H1 (cell line): ENCODE measurements around the gene GNAI2. TPM values are rescaled to one million over a fixed set of nuclear protein-coding genes. Genes with fewer than 3 reads are reported as not detected.
A peak's percentile ranks its signal among the peaks of the same experiment; 100 is the strongest.

Experiments used
- CTCF ChIA-PET: fragments of 300-600 bp; sonication (Branson Sonifier 250); formaldehyde crosslinking; loops from one replicate; lab custom pipeline; 2021; ENCODE audit not compliant: partially characterized antibody; lab: Charles Lee
- POLR2A ChIA-PET: fragments of 300-600 bp; sonication (Branson Sonifier 250); formaldehyde crosslinking; loops from one replicate; lab custom pipeline; 2021; ENCODE audit warnings: inconsistent platforms; ENCODE audit not compliant: partially characterized antibody; lab: Charles Lee
- DNase-seq, 2 experiments: peaks; one replicate each; pipeline versions ENCODE4 v3.0.0 to v3.0.0-alpha.2; 2010 to 2022; ENCODE audit warnings: low spot score in 2 of 2, low read depth in 1 of 2, mixed read lengths in 1 of 2
- FAIRE-seq: peaks from 2 replicates; lab custom pipeline; 2011; peaks lifted over from hg19 to GRCh38; lab: Jason Lieb, UNC
- H2AFZ ChIP-seq: 2 replicates; pipeline ENCODE4 v1.8.1; 2012; ENCODE audit warnings: low read length, inconsistent platforms
- H2AK5ac ChIP-seq: 2 replicates; pipeline ENCODE4 v1.6.1; 2013; ENCODE audit warnings: low read depth, low read length
- H2BK120ac ChIP-seq: replicated peaks from 2 replicates; pipeline ENCODE3; 2013; ENCODE audit warnings: low read depth, low read length, inconsistent platforms
- H2BK12ac ChIP-seq: 2 replicates; pipeline ENCODE4 v1.6.1; 2013; ENCODE audit warnings: low read depth, low read length
- H2BK15ac ChIP-seq: 2 replicates; pipeline ENCODE4 v1.6.1; 2013; ENCODE audit warnings: low read length
- H2BK20ac ChIP-seq: 2 replicates; pipeline ENCODE4 v1.6.1; 2013; ENCODE audit warnings: low read length
- H2BK5ac ChIP-seq: 2 replicates; pipeline ENCODE4 v1.6.1; 2013; ENCODE audit warnings: low read depth, low read length
- H3K14ac ChIP-seq: 2 replicates; pipeline ENCODE4 v1.6.1; 2013; ENCODE audit warnings: inconsistent platforms; ENCODE audit not compliant: insufficient read length
- H3K18ac ChIP-seq: 2 replicates; pipeline ENCODE4 v1.6.1; 2013; ENCODE audit warnings: low read length; ENCODE audit errors: extremely low read depth
- H3K23ac ChIP-seq: 2 replicates; pipeline ENCODE4 v1.6.1; 2013; ENCODE audit warnings: inconsistent platforms; ENCODE audit not compliant: insufficient read length
- H3K23me2 ChIP-seq: 2 replicates; pipeline ENCODE4 v1.6.1; 2013; ENCODE audit warnings: low read depth, low read length
- H3K27ac ChIP-seq: 2 replicates; pipeline ENCODE4 v1.6.1; 2011; ENCODE audit warnings: low read depth, low read length, inconsistent platforms
- H3K27me3 ChIP-seq, 4 experiments: replicated peaks in 1 of 4; 1 replicate in 1 of 4; 2 replicates in 3 of 4; pipeline versions ENCODE4 v1.6.1 to v1.8.1; 2011 to 2013; ENCODE audit warnings: low read length in 3 of 4, mild to moderate bottlenecking in 3 of 4, inconsistent platforms in 2 of 4, mixed read lengths in 2 of 4, moderate library complexity in 1 of 4; ENCODE audit not compliant: control insufficient read depth in 3 of 4, insufficient read depth in 3 of 4; ENCODE audit errors: extremely low read depth in 1 of 4
- H3K36me3 ChIP-seq, 4 experiments: 2 replicates each; pipeline versions ENCODE4 v1.6.1 to v1.8.1; 2011 to 2013; ENCODE audit warnings: mild to moderate bottlenecking in 4 of 4, low read length in 3 of 4, moderate library complexity in 2 of 4, control low read depth in 1 of 4, inconsistent platforms in 1 of 4; ENCODE audit not compliant: insufficient read depth in 4 of 4, control insufficient read depth in 2 of 4
- H3K4ac ChIP-seq: replicated peaks from 2 replicates; pipeline ENCODE3; 2013; ENCODE audit warnings: low read length, low read depth, mixed read lengths, inconsistent platforms; ENCODE audit not compliant: insufficient read length
- H3K4me1 ChIP-seq, 4 experiments: replicated peaks in 1 of 4; 1 replicate in 1 of 4; 2 replicates in 3 of 4; pipeline versions ENCODE4 v1.6.1 to v1.8.1; 2011 to 2013; ENCODE audit warnings: low read length in 3 of 4, inconsistent platforms in 2 of 4, mixed read lengths in 1 of 4; ENCODE audit not compliant: insufficient read depth in 4 of 4, control insufficient read depth in 3 of 4
- H3K4me2 ChIP-seq, 2 experiments: 2 replicates each; pipeline versions ENCODE4 v1.6.1 to v1.8.1; 2011 to 2013; ENCODE audit warnings: low read depth in 2 of 2, low read length in 2 of 2, control low read depth in 1 of 2, inconsistent platforms in 1 of 2, mild to moderate bottlenecking in 1 of 2; ENCODE audit not compliant: insufficient read depth in 1 of 2
- H3K4me3 ChIP-seq, 4 experiments: fragments of 200-600, 300-600 bp in 1 of 4; sonication (generic), shearing (Covaris generic), sonication (Bioruptor Twin) in 1 of 4; 2 replicates each; pipeline versions ENCODE4 v1.5.1 to v1.8.1; 2011 to 2016; ENCODE audit warnings: low read length in 4 of 4, low read depth in 3 of 4, control low read depth in 2 of 4, inconsistent platforms in 2 of 4, mild to moderate bottlenecking in 2 of 4, mixed read lengths in 1 of 4, moderate library complexity in 1 of 4; ENCODE audit not compliant: insufficient read depth in 2 of 4; ENCODE audit errors: extremely low read depth in 1 of 4
- H3K56ac ChIP-seq: replicated peaks from 2 replicates; pipeline ENCODE3; 2013; ENCODE audit warnings: low read depth, mild to moderate bottlenecking, mixed read lengths, low read length, inconsistent platforms; ENCODE audit not compliant: insufficient read length
- H3K79me1 ChIP-seq: 2 replicates; pipeline ENCODE4 v1.6.1; 2013; ENCODE audit warnings: low read depth, low read length, control low read depth
- H3K79me2 ChIP-seq, 2 experiments: 2 replicates each; pipeline versions ENCODE4 v1.6.1 to v1.8.1; 2012 to 2013; ENCODE audit warnings: low read length in 2 of 2, mild to moderate bottlenecking in 2 of 2, inconsistent platforms in 1 of 2; ENCODE audit not compliant: insufficient read depth in 2 of 2, control insufficient read depth in 1 of 2
- H3K9ac ChIP-seq, 4 experiments: replicated peaks in 1 of 4; 1 replicate in 1 of 4; 2 replicates in 3 of 4; pipeline versions ENCODE4 v1.6.1 to v1.8.1; 2011 to 2013; ENCODE audit warnings: low read depth in 3 of 4, low read length in 3 of 4, control low read depth in 2 of 4, mild to moderate bottlenecking in 2 of 4, moderate library complexity in 2 of 4, inconsistent platforms in 1 of 4; ENCODE audit errors: extremely low read depth in 1 of 4
- H3K9me3 ChIP-seq, 2 experiments: 2 replicates each; pipeline versions ENCODE4 v1.6.1 to v1.8.1; 2012 to 2013; ENCODE audit warnings: mild to moderate bottlenecking in 2 of 2, moderate library complexity in 2 of 2, control low read depth in 1 of 2, inconsistent platforms in 1 of 2, low read depth in 1 of 2, low read length in 1 of 2, mixed read lengths in 1 of 2; ENCODE audit not compliant: insufficient read depth in 2 of 2
- H4K20me1 ChIP-seq, 2 experiments: replicated peaks in 1 of 2; 2 replicates each; pipeline versions ENCODE3 to v1.8.1; 2011 to 2013; ENCODE audit warnings: inconsistent platforms in 2 of 2, low read length in 2 of 2, mild to moderate bottlenecking in 1 of 2; ENCODE audit not compliant: insufficient read depth in 2 of 2, control insufficient read depth in 1 of 2
- H4K5ac ChIP-seq: 2 replicates; pipeline ENCODE4 v1.6.1; 2013; ENCODE audit warnings: low read length, low read depth, mixed read lengths, inconsistent platforms; ENCODE audit not compliant: insufficient read length
- H4K8ac ChIP-seq: 2 replicates; pipeline ENCODE4 v1.8.0; 2013; ENCODE audit warnings: mild to moderate bottlenecking, moderate library complexity, low read length, inconsistent platforms; ENCODE audit not compliant: insufficient read depth; ENCODE audit errors: extremely low read depth
- H4K91ac ChIP-seq: replicated peaks from 2 replicates; pipeline ENCODE3; 2013; ENCODE audit warnings: low read length, mixed read lengths, inconsistent platforms; ENCODE audit not compliant: insufficient read length
- BCL11A ChIP-seq, 2 experiments: IDR thresholded peaks; one replicate each; pipeline ENCODE4 v1.6.1; 2011; ENCODE audit warnings: low read depth in 2 of 2, low read length in 2 of 2, mild to moderate bottlenecking in 2 of 2
- CBX5 ChIP-seq: fragments of 300-800, 300-1000 bp; sonication (generic); IDR thresholded peaks from 2 replicates; pipeline ENCODE4 v1.7.1; 2016; ENCODE audit warnings: antibody characterized with exemption, low read length, low read depth
- E2F6 ChIP-seq: IDR thresholded peaks from 2 replicates; pipeline ENCODE4 v1.6.1; 2012; ENCODE audit warnings: inconsistent platforms
- EGR1 ChIP-seq: IDR thresholded peaks from 2 replicates; pipeline ENCODE4 v1.6.1; 2011; ENCODE audit warnings: low read depth, low read length, borderline replicate concordance
- MAX ChIP-seq: IDR thresholded peaks from 2 replicates; pipeline ENCODE4 v1.6.1; 2012; ENCODE audit warnings: inconsistent platforms
- RAD21 ChIP-seq, 2 experiments: IDR thresholded peaks in 1 of 2; conservative IDR thresholded peaks in 1 of 2; 2 replicates each; pipeline ENCODE4 v1.6.1; 2011; ENCODE audit warnings: low read depth in 2 of 2, low read length in 2 of 2, improper control_type of control experiment in 1 of 2, inconsistent platforms in 1 of 2, mild to moderate bottlenecking in 1 of 2, moderate library complexity in 1 of 2
- RBBP5 ChIP-seq: IDR thresholded peaks from 2 replicates; pipeline ENCODE4 v1.7.1; 2012; ENCODE audit warnings: low read depth, mild to moderate bottlenecking, inconsistent platforms, low read length, moderate library complexity, borderline replicate concordance
- SIRT6 ChIP-seq: IDR thresholded peaks from one replicate; pipeline ENCODE4 v1.7.1; 2012; ENCODE audit warnings: low read length, inconsistent platforms
- TAF1 ChIP-seq: IDR thresholded peaks from 2 replicates; pipeline ENCODE4 v1.6.1; 2011; ENCODE audit warnings: mild to moderate bottlenecking, low read depth, low read length
- WGBS, 2 experiments: shearing (Covaris generic) in 1 of 2; methylation state at CpG; one replicate each; pipeline versions ENCODE4 v1.1.6 to v1.1.7; 2013 to 2015; ENCODE audit warnings: low lambda C conversion rate in 2 of 2, mixed read lengths in 2 of 2, inconsistent platforms in 1 of 2, low coverage in 1 of 2, missing lambda C conversion rate in 1 of 2; ENCODE audit not compliant: insufficient replicate concordance in 2 of 2, insufficient coverage in 1 of 2, insufficient read length in 1 of 2; ENCODE audit errors: extremely low coverage in 1 of 2, missing lambda C conversion rate in 1 of 2; 5-methylcytosine and 5-hydroxymethylcytosine counted together
- polyA plus RNA-seq, 7 experiments: library from polyadenylated mRNA; depleted of rRNA in 3 of 7; stranded (reverse) in 5 of 7; unstranded in 2 of 7; fragments of >200 nt in 5 of 7; fragments of 200-250 nt in 2 of 7; gene quantifications; 1 replicate in 5 of 7; 2 replicates in 1 of 7; 4 replicates in 1 of 7; pipeline versions ENCODE4 v1.2.1 to v1.2.3, GENCODE V29; 2011 to 2013; ENCODE audit warnings: missing spikeins in 2 of 7, mixed read lengths in 2 of 7
- total RNA-seq: library from RNA; stranded (reverse); fragmentation: NEBNext Ultra II Directional; extraction: Animal tissue kit (Norgen Biotek cat#: 25700); gene quantifications from 2 replicates; pipeline ENCODE4 v1.2.1, GENCODE V29; 2021

GNAI2 gene
- total and polyA plus RNA-seq, 2 of the 8 experiments (the other 6 are each of a cell fraction or from before 2014, with no cell fraction given), result 168 to 539 TPM

GRCh38 chr3:50195501-50196252 lies 40.3 kb upstream of the GNAI2 start:
- Histone ChIP-seq H2AFZ (no peak overlapping the region; the same call in 1 of the 2 replicates), H3K56ac (no peak overlapping the region), H3K36me3 (no peaks in the 10 kb centered on the region), H3K79me1 (no peaks in the 10 kb centered on the region), H3K23ac (no peak overlapping the region), H4K5ac (no peak overlapping the region), H3K23me2 (peaks cover 2% of the 10 kb centered on the region; the same call in 1 of the 2 replicates), H3K18ac (peak overlapping the region; percentile 16; the same call in 1 of the 2 replicates), H3K79me2 (no peaks in the 10 kb centered on the region), H3K4me1 (peaks cover 0 to 14% (median 7%) of the 10 kb centered on the region in 4 experiments; a peak in 5 of 7 replicates), H3K9me3 (no peaks in the 10 kb centered on the region), H2BK120ac (no peak overlapping the region), H2BK5ac (peak overlapping the region; percentile 54; the same call in 1 of the 2 replicates), H2BK12ac (peak overlapping the region; percentile 1; the same call in 1 of the 2 replicates), H4K20me1 (no peaks in the 10 kb centered on the region), H3K27ac (no peak overlapping the region; the same call in 1 of the 2 replicates), H2BK20ac (no peak overlapping the region; the same call in 1 of the 2 replicates), H4K91ac (peak overlapping the region; percentile 17), H3K4me3 (no peak overlapping the region), H3K27me3 (peaks cover 0 to 12% (median 4%) of the 10 kb centered on the region in 4 experiments; a peak in 3 of 7 replicates), H3K14ac (no peak overlapping the region), H4K8ac (no peak overlapping the region; the same call in 1 of the 2 replicates), H3K4me2 (peak overlapping the region in 1 of 2 experiments; percentile 49; a peak in 1 of 4 replicates), H3K4ac (peak overlapping the region; percentile 21), H2AK5ac (no peak overlapping the region), H2BK15ac (0 out of 2 replicates have a peak overlapping the region, but pooled peaks have one; percentile 11), H3K9ac (no peak overlapping the region)
- 72% methylated on average over 3 of the region's 4 CpGs; no CpG with 5 or more reads in 1 of the 2 experiments for WGBS, 2 experiments
- POLR2A ChIA-PET, result interaction anchor here (1.0 to 11.9 kb wide), 13 partner anchors 9 to 73 kb away, joined by 3 to 128 read pairs (median 7); partner anchors contain the start of gene SLC38A3
- TF ChIP-seq RAD21 (IDR thresholded peaks at IDR 0.05 in 1 of 2, conservative IDR thresholded peaks at IDR 0.05 in 1 of 2; ENCODE audit: low read depth in 2 of 2, low read length in 2 of 2) (no peak), MAX (peak; percentile 33; the same call in 1 of the 2 replicates), TAF1 (no peak), SIRT6 (no peak), EGR1 (no peak), E2F6 (peak; percentile 47; the same call in 1 of the 2 replicates), CBX5 (no peak), RBBP5 (0 out of 2 replicates have a peak, but pooled peaks have one; percentile 9), BCL11A (IDR thresholded peaks at IDR 0.05; ENCODE audit: low read depth in 2 of 2, low read length in 2 of 2) (no peak)
- FAIRE-seq, result no peak
- CTCF ChIA-PET, result interaction anchor here (0.6 to 19.7 kb wide), 13 partner anchors 19 to 146 kb away, joined by 3 to 1138 read pairs (median 68); partner anchors contain the start of genes GNAI2, HYAL2, SEMA3B and SLC38A3
- DNase-seq, result no peak
